IMR-90 (cell line): ENCODE data around the gene RGPD8. TPM values are rescaled to one million over a fixed set of nuclear protein-coding genes. Genes with fewer than 3 reads are reported as not detected.

Experiments
- ATAC-seq: fragments of 200-7000 bp; cut with Tn5 transposase; 2 replicates; pipeline ENCODE4 v1.9.1; 2020; ENCODE audit warnings: low read depth, mild to moderate bottlenecking, moderate library complexity
- BruUV-seq: library from RNA; stranded (reverse); fragments of 400-500 nt; replicated peaks from 2 replicates; lab custom pipeline; 2021; lab: Mats Ljungman, UMichigan
- CTCF ChIA-PET: fragments of 300-600 bp; formaldehyde crosslinking; extraction: SDS; loops from one replicate; lab custom pipeline; 2021; ENCODE audit warnings: antibody characterized with exemption; lab: Yijun Ruan, JAX
- POLR2A ChIA-PET: fragments of 300-600 bp; sonication (Branson Sonifier 250); formaldehyde crosslinking; loops from one replicate; lab custom pipeline; 2022; ENCODE audit warnings: antibody characterized with exemption; ENCODE audit not compliant: unreplicated experiment; lab: Charles Lee
- DNase-seq: peaks from one replicate; pipeline ENCODE4 v3.0.0; 2013
- H2AFZ ChIP-seq: replicated peaks from 2 replicates; pipeline ENCODE3; 2013; ENCODE audit warnings: low read length, mild to moderate bottlenecking; ENCODE audit not compliant: poor library complexity
- H2AK5ac ChIP-seq: 2 replicates; pipeline ENCODE4 v1.6.1; 2013; ENCODE audit warnings: low read depth, low read length, inconsistent platforms
- H2AK9ac ChIP-seq: replicated peaks from 2 replicates; pipeline ENCODE3; 2013; ENCODE audit warnings: mild to moderate bottlenecking, low read depth, low read length, moderate library complexity; ENCODE audit not compliant: poor library complexity
- H2BK120ac ChIP-seq: 2 replicates; pipeline ENCODE4 v1.6.1; 2013; ENCODE audit warnings: low read depth, low read length, inconsistent platforms
- H2BK15ac ChIP-seq: 3 replicates; pipeline ENCODE4 v1.6.1; 2013; ENCODE audit warnings: low read depth, low read length, inconsistent platforms
- H2BK20ac ChIP-seq: 2 replicates; pipeline ENCODE4 v1.6.1; 2013; ENCODE audit warnings: low read depth, mild to moderate bottlenecking, inconsistent platforms, low read length, moderate library complexity
- H2BK5ac ChIP-seq: 2 replicates; pipeline ENCODE4 v1.6.1; 2013; ENCODE audit warnings: mild to moderate bottlenecking, low read depth, low read length, inconsistent platforms; ENCODE audit not compliant: poor library complexity, severe bottlenecking
- H3K14ac ChIP-seq: replicated peaks from 2 replicates; pipeline ENCODE4 v1.6.1; 2013; ENCODE audit warnings: low read depth, low read length, inconsistent platforms
- H3K18ac ChIP-seq: 2 replicates; pipeline ENCODE4 v1.6.1; 2013; ENCODE audit warnings: low read depth, low read length, control low read depth
- H3K23ac ChIP-seq: 2 replicates; pipeline ENCODE4 v1.6.1; 2013; ENCODE audit warnings: low read depth, low read length, inconsistent platforms
- H3K27ac ChIP-seq: 2 replicates; pipeline ENCODE4 v1.5.1; 2013; ENCODE audit warnings: mild to moderate bottlenecking, control low read depth, low read length; ENCODE audit not compliant: insufficient read depth
- H3K27me3 ChIP-seq: 2 replicates; pipeline ENCODE4 v1.6.1; 2013; ENCODE audit warnings: low read length; ENCODE audit not compliant: control insufficient read depth, insufficient read depth
- H3K36me3 ChIP-seq: 2 replicates; pipeline ENCODE4 v1.6.1; 2013; ENCODE audit warnings: low read length, mixed read lengths; ENCODE audit not compliant: control insufficient read depth, insufficient read depth
- H3K4ac ChIP-seq: 2 replicates; pipeline ENCODE4 v1.6.1; 2013; ENCODE audit warnings: low read depth, low read length, inconsistent platforms
- H3K4me1 ChIP-seq: 2 replicates; pipeline ENCODE4 v1.6.1; 2013; ENCODE audit warnings: low read length, mixed read lengths; ENCODE audit not compliant: control insufficient read depth, insufficient read depth
- H3K4me2 ChIP-seq: 2 replicates; pipeline ENCODE4 v1.6.1; 2013; ENCODE audit warnings: low read depth, mild to moderate bottlenecking, control low read depth, low read length, moderate library complexity
- H3K4me3 ChIP-seq: 2 replicates; pipeline ENCODE4 v1.5.1; 2013; ENCODE audit warnings: low read depth, mild to moderate bottlenecking, control low read depth, low read length, moderate library complexity; ENCODE audit not compliant: insufficient read depth
- H3K56ac ChIP-seq: 2 replicates; pipeline ENCODE4 v1.6.1; 2013; ENCODE audit warnings: low read length, inconsistent platforms; ENCODE audit not compliant: insufficient read depth; ENCODE audit errors: extremely low read depth
- H3K79me1 ChIP-seq, 2 experiments: 2 replicates each; pipeline ENCODE4 v1.6.1; 2013; ENCODE audit warnings: low read length in 2 of 2, inconsistent platforms in 1 of 2, low read depth in 1 of 2
- H3K9ac ChIP-seq: 2 replicates; pipeline ENCODE4 v1.6.1; 2013; ENCODE audit warnings: low read depth, low read length, control low read depth
- H3K9me1 ChIP-seq: 2 replicates; pipeline ENCODE4 v1.6.1; 2013; ENCODE audit warnings: low read length, inconsistent platforms; ENCODE audit not compliant: insufficient read depth
- H3K9me3 ChIP-seq: 2 replicates; pipeline ENCODE4 v1.6.1; 2013; ENCODE audit warnings: low read length; ENCODE audit not compliant: control insufficient read depth, insufficient read depth
- H4K20me1 ChIP-seq: 2 replicates; pipeline ENCODE4 v1.6.1; 2013; ENCODE audit warnings: low read length, inconsistent platforms; ENCODE audit not compliant: insufficient read depth
- H4K5ac ChIP-seq: 2 replicates; pipeline ENCODE4 v1.6.1; 2013; ENCODE audit warnings: mild to moderate bottlenecking, low read depth, low read length, control low read depth
- H4K8ac ChIP-seq, 2 experiments: 2 replicates each; pipeline ENCODE4 v1.6.1; 2013; ENCODE audit warnings: low read depth in 2 of 2, low read length in 2 of 2, control low read depth in 1 of 2, inconsistent platforms in 1 of 2
- H4K91ac ChIP-seq: 2 replicates; pipeline ENCODE4 v1.6.1; 2013; ENCODE audit warnings: low read depth, low read length, inconsistent platforms; ENCODE audit not compliant: insufficient read depth
- BHLHE40 ChIP-seq: fragments of 150-350 bp; IDR thresholded peaks from 2 replicates; pipeline ENCODE4 v1.6.1; 2016; ENCODE audit warnings: mild to moderate bottlenecking, low read depth, low read length
- CEBPB ChIP-seq: IDR thresholded peaks from 2 replicates; pipeline ENCODE4 v1.6.1; 2012; ENCODE audit warnings: low read depth, low read length, improper control_type of control experiment
- CHD1 ChIP-seq: IDR thresholded peaks from 2 replicates; pipeline ENCODE4 v1.6.1; 2012; ENCODE audit warnings: low read depth, low read length, improper control_type of control experiment
- FOS ChIP-seq: fragments of 150-350 bp; IDR thresholded peaks from 2 replicates; pipeline ENCODE4 v1.6.1; 2016; ENCODE audit warnings: low read depth, low read length
- MAFK ChIP-seq: IDR thresholded peaks from 2 replicates; pipeline ENCODE4 v1.6.1; 2012; ENCODE audit warnings: low read depth, low read length, improper control_type of control experiment
- MAZ ChIP-seq: IDR thresholded peaks from 2 replicates; pipeline ENCODE4 v1.6.1; 2012; ENCODE audit warnings: low read depth, mild to moderate bottlenecking, low read length, improper control_type of control experiment, moderate library complexity, borderline replicate concordance
- NFE2L2 ChIP-seq: fragments of 150-350 bp; IDR thresholded peaks from 2 replicates; pipeline ENCODE4 v1.6.1; 2016; ENCODE audit warnings: low read depth, mild to moderate bottlenecking, low read length
- RAD21 ChIP-seq: IDR thresholded peaks from 2 replicates; pipeline ENCODE4 v1.6.1; 2012; ENCODE audit warnings: low read length, improper control_type of control experiment
- RCOR1 ChIP-seq: IDR thresholded peaks from 2 replicates; pipeline ENCODE4 v1.6.1; 2012; ENCODE audit warnings: mild to moderate bottlenecking, low read length, improper control_type of control experiment; ENCODE audit not compliant: insufficient replicate concordance
- RFX5 ChIP-seq: IDR thresholded peaks from 2 replicates; pipeline ENCODE4 v1.8.0; 2012; ENCODE audit warnings: low read depth, mild to moderate bottlenecking, low read length, moderate library complexity
- SMC3 ChIP-seq: fragments of 150-350 bp; IDR thresholded peaks from 2 replicates; pipeline ENCODE4 v1.6.1; 2016; ENCODE audit warnings: low read depth, mild to moderate bottlenecking, antibody characterized with exemption, low read length, moderate library complexity
- WGBS, 2 experiments: methylation state at CpG; one replicate each; pipeline versions ENCODE4 v1.1.5 to v1.1.7; 2013; ENCODE audit warnings: missing lambda C conversion rate in 2 of 2; ENCODE audit not compliant: insufficient read length in 1 of 2; ENCODE audit errors: extremely low coverage in 2 of 2; 5-methylcytosine and 5-hydroxymethylcytosine counted together
- dilution Hi-C: fragments of 300-500 bp; cut with HindIII; formaldehyde crosslinking; loops from one replicate; pipeline ENCODE4 v1.14.3; 2018; ENCODE audit warnings: low sequenced_read_pairs; ENCODE audit not compliant: unreplicated experiment
- in situ Hi-C: fragments of 300-500 bp; cut with MboI; formaldehyde crosslinking; loops from 3 replicates; pipeline ENCODE4 v1.14.3; 2019; ENCODE audit warnings: low sequenced_read_pairs, inconsistent platforms, mixed read lengths
- intact Hi-C: fragments of 100-400 bp; cut with micrococcal nuclease; formaldehyde crosslinking; loops from 2 replicates; pipeline ENCODE4 v1.10.0; 2022
- polyA plus RNA-seq, 3 experiments: library from polyadenylated mRNA; depleted of rRNA; stranded (reverse); fragments of >200 nt; gene quantifications; 2 replicates each; pipeline ENCODE4 v1.2.3, GENCODE V29; 2012; ENCODE audit warnings: low replicate concordance in 1 of 3
- total RNA-seq: library from RNA; depleted of rRNA; stranded (reverse); fragments of >200 nt; gene quantifications from 2 replicates; pipeline ENCODE4 v1.2.3, GENCODE V29; 2012
- TF ChIP-seq, protein P1 (sequence below): fragments of 150-350 bp; IDR thresholded peaks from 2 replicates; pipeline ENCODE4 v1.6.1; 2016; ENCODE audit warnings: low read depth, mild to moderate bottlenecking, low read length, moderate library complexity, borderline replicate concordance
- TF ChIP-seq, protein P2 (sequence below): conservative IDR thresholded peaks from 2 replicates; pipeline ENCODE4 v1.5.1; 2012; ENCODE audit warnings: mild to moderate bottlenecking, low read depth, low read length, improper control_type of control experiment
- TF ChIP-seq, protein P3 (sequence below): fragments of 150-350 bp; IDR thresholded peaks from 2 replicates; pipeline ENCODE4 v1.6.1; 2017; ENCODE audit warnings: mild to moderate bottlenecking, antibody characterized with exemption, low read length, low read depth

Gene RGPD8
- total and polyA plus RNA-seq, 2 of the 4 experiments (the other 2 are of a cell fraction): 0.67 to 4.1 TPM

DNA sequence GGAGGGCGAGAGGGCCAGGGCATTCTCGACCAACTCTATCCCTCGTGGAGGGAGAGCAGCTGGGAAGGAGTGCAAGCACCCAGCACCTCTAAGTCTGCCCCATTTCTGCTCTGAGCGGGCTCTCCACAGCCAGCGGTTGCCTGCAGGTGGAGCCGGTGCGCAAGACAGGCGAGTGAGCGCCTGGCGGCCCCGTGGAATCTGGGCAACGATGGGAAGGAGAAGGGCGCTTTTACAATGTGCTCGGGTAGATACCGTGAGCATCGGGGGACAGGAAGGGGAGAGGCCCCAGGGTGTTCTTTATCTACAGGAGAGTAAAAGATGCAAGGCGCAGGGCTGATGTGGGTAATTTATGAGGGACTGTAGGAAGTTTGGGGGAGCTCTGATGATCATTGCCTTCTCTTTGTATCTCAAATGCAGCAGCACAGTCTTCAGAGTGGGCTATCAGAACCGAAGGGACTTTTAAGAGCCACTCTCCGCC lies 47.6 kb upstream of the RGPD8 start:
- POLR2A ChIA-PET: no interaction called here
- H3K9me3 ChIP-seq: no peaks in the 10 kb centered on the region
- ATAC-seq: peak; percentile 79
- peak overlapping the region; percentile 72 for H3K23ac ChIP-seq
- CTCF ChIA-PET: interaction anchor here (0.6 to 1.8 kb wide), 5 partner anchors 8 to 156 kb away, joined by 3 to 7 read pairs (median 3); no protein-coding TSS in a partner anchor
- H2BK20ac ChIP-seq: no peak overlapping the region
- no peak overlapping the region for H2BK120ac ChIP-seq
- peak overlapping the region; percentile 58 for H3K27ac ChIP-seq
- peak overlapping the region; percentile 93 for H3K4me2 ChIP-seq
- no peak overlapping the region for H4K5ac ChIP-seq
- peak; percentile 79 for DNase-seq
- H3K4me1 ChIP-seq: peaks cover 2% of the 10 kb centered on the region; the same call in 1 of the 2 replicates
- peak overlapping the region; percentile 70 for H3K9ac ChIP-seq
- 0 out of 2 replicates have a peak overlapping the region, but pooled peaks have one; percentile 29 for H3K56ac ChIP-seq
- H3K14ac ChIP-seq: peak overlapping the region; percentile 34; the same call in 1 of the 2 replicates
- peaks cover 16 to 29% of the 10 kb centered on the region in 2 experiments for H3K79me1 ChIP-seq
- peaks cover 1% of the 10 kb centered on the region; the same call in 1 of the 2 replicates for H3K36me3 ChIP-seq
- no peak overlapping the region for H3K18ac ChIP-seq
- H2AFZ ChIP-seq: peak overlapping the region; percentile 93
- peak overlapping the region; percentile 15 for H2BK5ac ChIP-seq
- H2AK5ac ChIP-seq: no peak overlapping the region
- dilution Hi-C loops (no loop called here), intact Hi-C loops (loop anchor here (1.0 to 5.0 kb wide), 4 partner anchors 62 to 245 kb away; partner anchors contain the start of genes POLR1B and ZC3H8), in situ Hi-C loops (no loop called here)
- H4K20me1 ChIP-seq: peaks cover 4% of the 10 kb centered on the region; the same call in 1 of the 2 replicates
- H3K9me1 ChIP-seq: peaks cover 7% of the 10 kb centered on the region; the same call in 1 of the 2 replicates
- peak overlapping the region; percentile 87 for H2AK9ac ChIP-seq
- H3K27me3 ChIP-seq: no peaks in the 10 kb centered on the region
- no peak overlapping the region for H4K91ac ChIP-seq
- peak overlapping the region; percentile 29 to 50; a peak in 1 of 4 replicates for H4K8ac ChIP-seq
- no TSS peak for BruUV-seq
- no peak overlapping the region for H2BK15ac ChIP-seq
- 0% methylated on average over 3 of the region's 19 CpGs; no CpG with 5 or more reads in 1 of the 2 experiments for whole genome bisulfite sequencing, 2 experiments
- H3K4ac ChIP-seq: peak overlapping the region; percentile 44
- peak overlapping the region; percentile 94 for H3K4me3 ChIP-seq
- TF ChIP-seq SMC3 (peak; percentile 69), RAD21 (peak; percentile 73), NFE2L2 (no peak), RFX5 (no peak), BHLHE40 (no peak; the same call in 1 of the 2 replicates), MAZ (peak; percentile 18; the same call in 1 of the 2 replicates), RCOR1 (no peak), FOS (no peak), CHD1 (no peak), MAFK (no peak), CEBPB (0 out of 2 replicates have a peak, but pooled peaks have one; percentile 0)
- TF ChIP-seq, protein P1, sequence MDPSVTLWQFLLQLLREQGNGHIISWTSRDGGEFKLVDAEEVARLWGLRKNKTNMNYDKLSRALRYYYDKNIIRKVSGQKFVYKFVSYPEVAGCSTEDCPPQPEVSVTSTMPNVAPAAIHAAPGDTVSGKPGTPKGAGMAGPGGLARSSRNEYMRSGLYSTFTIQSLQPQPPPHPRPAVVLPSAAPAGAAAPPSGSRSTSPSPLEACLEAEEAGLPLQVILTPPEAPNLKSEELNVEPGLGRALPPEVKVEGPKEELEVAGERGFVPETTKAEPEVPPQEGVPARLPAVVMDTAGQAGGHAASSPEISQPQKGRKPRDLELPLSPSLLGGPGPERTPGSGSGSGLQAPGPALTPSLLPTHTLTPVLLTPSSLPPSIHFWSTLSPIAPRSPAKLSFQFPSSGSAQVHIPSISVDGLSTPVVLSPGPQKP: no peak
- TF ChIP-seq, protein P2, sequence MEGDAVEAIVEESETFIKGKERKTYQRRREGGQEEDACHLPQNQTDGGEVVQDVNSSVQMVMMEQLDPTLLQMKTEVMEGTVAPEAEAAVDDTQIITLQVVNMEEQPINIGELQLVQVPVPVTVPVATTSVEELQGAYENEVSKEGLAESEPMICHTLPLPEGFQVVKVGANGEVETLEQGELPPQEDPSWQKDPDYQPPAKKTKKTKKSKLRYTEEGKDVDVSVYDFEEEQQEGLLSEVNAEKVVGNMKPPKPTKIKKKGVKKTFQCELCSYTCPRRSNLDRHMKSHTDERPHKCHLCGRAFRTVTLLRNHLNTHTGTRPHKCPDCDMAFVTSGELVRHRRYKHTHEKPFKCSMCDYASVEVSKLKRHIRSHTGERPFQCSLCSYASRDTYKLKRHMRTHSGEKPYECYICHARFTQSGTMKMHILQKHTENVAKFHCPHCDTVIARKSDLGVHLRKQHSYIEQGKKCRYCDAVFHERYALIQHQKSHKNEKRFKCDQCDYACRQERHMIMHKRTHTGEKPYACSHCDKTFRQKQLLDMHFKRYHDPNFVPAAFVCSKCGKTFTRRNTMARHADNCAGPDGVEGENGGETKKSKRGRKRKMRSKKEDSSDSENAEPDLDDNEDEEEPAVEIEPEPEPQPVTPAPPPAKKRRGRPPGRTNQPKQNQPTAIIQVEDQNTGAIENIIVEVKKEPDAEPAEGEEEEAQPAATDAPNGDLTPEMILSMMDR: peak; percentile 85
- TF ChIP-seq, protein P3, sequence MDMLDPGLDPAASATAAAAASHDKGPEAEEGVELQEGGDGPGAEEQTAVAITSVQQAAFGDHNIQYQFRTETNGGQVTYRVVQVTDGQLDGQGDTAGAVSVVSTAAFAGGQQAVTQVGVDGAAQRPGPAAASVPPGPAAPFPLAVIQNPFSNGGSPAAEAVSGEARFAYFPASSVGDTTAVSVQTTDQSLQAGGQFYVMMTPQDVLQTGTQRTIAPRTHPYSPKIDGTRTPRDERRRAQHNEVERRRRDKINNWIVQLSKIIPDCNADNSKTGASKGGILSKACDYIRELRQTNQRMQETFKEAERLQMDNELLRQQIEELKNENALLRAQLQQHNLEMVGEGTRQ: no peak
